HG03280 (cell line): ENCODE data around the gene MEIOB.
"Not testable (repeated sequence)": the region's sequence is repeated elsewhere in the genome, so short reads cannot be mapped to it uniquely, and the experiment has no call there.

Source experiments
- ATAC-seq: cut with Tn5 transposase; IDR thresholded peaks from one replicate; pipeline ENCODE4 v1.9.1; 2021; ENCODE audit warnings: mild to moderate bottlenecking, moderate library complexity; ENCODE audit not compliant: unreplicated experiment

The MEIOB gene

DNA sequence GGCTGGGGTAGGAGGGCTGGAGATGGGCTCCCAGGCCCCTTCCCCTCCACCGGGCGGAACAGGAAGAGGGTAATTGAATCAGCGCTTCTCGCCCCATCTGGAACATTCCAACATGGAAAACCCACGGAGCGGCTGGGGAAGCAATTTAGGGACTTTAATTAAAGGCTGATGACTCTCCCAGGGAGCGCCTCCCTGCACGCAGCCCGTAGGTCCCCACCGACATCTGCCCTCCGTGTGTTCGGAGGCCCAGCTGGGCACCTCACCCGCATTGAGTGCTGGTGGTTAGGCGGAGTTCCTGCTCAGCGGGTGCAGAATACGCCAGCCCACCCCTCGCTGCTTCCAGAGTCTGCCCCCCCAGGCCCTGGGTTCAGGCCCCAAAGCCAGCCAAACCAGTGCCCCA lies 36.2 kb upstream of the MEIOB start:
- no peak for ATAC-seq

DNA sequence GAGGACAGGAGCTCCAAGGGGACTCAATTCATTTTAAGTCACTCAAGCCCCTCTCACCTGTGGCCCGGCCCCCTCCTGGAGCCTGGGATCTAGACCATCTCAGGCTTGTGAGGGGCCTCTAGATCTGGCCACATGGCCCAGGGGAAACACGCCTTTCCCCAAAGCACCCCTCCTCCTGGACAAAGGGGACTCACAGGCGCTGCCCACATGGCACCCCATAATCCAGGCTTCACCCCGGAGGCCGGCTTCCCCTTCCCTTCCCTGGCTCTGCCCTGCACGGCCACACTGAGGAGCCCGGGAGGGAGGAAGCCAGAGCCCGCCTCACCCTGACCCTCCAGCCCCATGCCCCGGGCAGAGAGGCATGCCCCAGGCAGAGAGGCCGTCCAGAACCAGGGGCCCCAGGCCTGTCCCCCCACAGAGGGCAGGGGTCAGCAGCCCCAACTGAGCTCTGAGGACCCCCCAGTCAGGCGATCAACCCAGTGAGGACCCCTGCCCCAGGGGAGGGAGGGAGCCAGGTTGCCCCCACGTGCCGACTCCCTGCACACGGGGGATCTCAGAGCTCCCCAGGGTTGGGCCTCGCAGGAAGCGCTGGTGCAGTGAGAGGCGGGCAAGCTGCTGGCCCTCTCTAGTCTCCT lies 35.4 kb upstream of the MEIOB start:
- no peak for ATAC-seq

- ATAC-seq: no peak
Measured at GRCh38 chr16:1906846-1907165, 34.8 kb upstream of the MEIOB start.

- ATAC-seq: no peak
Measured at GRCh38 chr16:1906055-1906845, 34.3 kb upstream of the MEIOB start.

GRCh38 chr16:1903845-1904840 lies 32.2 kb upstream of the MEIOB start:
- ATAC-seq: no peak

GRCh38 chr16:1903220-1903574 lies 31.2 kb upstream of the MEIOB start:
- ATAC-seq: no peak

- ATAC-seq: no peak
Measured at GRCh38 chr16:1902547-1903219, 30.7 kb upstream of the MEIOB start.

- no peak for ATAC-seq
Measured at GRCh38 chr16:1900452-1900774, 28.4 kb upstream of the MEIOB start.

GRCh38 chr16:1899641-1900451 lies 27.9 kb upstream of the MEIOB start:
- no peak for ATAC-seq

DNA sequence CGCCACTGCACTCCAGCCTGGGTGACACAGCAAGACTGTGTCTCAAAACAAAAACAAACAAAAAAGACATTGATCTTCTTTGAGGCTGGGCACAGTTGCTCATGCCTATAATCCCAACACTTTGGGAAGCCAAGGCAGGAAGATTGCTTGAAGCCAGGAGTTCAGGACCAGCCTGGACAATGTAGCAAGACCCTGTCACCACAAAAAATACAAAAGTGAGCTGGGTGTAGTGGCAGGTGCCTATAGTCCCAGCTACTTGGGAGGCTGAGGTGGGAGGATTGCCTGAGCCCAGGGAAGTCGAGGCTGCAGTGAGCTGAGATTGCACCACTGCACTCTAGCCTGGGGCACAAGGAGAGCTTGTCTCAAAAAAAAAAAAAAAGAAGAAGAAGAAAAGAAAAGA lies 25.7 kb upstream of the MEIOB start:
- ATAC-seq: not testable (repeated sequence)

DNA sequence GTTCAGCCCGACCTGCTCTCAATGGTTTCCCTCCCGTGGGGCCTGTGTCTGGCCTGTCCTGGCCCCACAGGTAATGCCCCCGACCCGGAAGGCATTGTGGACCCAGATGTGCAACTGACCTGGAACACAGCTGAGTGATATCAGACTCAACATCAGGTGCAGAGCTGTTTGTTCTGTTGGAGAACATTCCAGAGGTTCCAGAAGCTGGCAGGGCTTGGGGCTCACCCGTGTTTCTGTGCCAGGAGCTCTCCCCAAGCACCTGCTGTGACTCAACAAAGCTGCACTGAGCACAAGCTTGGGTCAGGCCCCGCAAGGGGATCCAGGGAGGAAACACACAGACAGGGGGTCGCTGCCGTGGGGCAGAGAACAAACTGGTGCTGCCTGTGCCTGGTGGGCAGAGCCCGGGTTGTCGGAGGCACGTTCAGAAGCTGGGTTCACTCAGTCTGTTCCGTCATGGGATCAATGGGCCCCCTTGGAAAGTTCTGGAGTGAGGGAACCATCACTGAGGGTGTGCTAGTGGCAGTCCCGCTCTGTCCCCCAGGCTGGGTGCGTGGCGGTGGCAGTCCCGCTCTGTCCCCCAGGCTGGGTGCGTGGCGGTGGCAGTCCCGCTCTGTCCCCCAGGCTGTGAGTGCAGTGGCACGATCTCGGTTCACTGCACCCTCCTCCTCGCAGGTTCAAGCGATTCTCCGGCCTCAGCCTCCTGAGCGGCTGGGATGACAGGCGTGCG lies 24.1 kb upstream of the MEIOB start:
- ATAC-seq: no peak

DNA sequence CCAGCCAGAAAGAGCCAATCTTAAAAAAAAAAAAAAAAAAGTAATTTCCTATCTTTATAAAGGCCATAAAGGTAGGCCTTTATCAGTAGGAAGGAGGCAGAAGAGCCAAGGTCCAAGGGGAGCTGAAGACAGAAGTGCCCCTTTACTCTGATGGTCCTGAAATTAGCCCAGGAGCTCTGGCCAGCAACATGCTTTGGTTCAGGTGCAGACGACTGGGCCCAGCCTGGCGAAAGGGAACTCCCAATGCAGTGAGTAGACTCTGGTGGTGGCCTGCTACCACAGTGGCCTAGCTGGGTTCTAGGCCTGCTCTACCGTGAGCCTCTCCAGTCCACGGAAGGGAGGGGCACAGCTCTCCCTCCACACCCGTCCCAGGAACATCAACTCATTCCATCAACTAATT lies 23.1 kb upstream of the MEIOB start:
- no peak for ATAC-seq

GRCh38 chr16:1890708-1891050 lies 18.7 kb upstream of the MEIOB start:
- no peak for ATAC-seq

DNA sequence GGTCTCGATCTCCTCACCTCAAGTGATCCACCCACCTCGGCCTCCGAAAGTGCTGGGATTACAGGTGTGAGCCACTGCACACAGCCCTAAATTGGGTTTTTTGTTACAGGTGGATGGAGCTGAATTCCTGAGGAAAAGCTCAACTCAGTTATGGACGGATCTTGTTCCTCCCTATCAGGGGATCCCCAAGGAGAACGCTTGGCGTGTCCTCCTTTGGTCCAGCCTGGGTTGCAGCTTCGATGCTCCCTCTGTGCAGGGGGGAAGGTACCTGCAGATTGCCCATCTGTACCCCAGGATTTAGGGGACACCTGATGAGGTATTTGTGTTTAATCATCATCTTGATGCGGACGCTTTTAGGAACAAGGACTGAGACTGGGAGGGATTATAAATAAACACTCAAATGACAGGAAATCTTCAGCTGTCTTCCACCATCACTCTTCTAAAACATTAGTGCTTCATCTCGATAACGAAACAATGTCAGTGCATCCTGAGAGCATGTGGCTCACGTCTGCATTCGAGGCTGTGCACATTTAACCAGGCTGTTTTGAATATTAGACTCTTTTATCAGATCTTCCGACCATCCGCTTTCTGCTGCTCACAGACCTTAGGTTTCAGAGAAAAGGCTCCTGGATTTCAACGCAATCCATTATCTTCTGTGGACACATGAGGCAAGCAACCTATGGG lies 18.2 kb upstream of the MEIOB start:
- no peak for ATAC-seq

- no peak for ATAC-seq
Measured at GRCh38 chr16:1887711-1888354, 15.9 kb upstream of the MEIOB start.

- no peak for ATAC-seq
Measured at GRCh38 chr16:1884889-1885288, 12.9 kb upstream of the MEIOB start.

- ATAC-seq: no peak
Measured at GRCh38 chr16:1884155-1884760, 12.3 kb upstream of the MEIOB start.

DNA sequence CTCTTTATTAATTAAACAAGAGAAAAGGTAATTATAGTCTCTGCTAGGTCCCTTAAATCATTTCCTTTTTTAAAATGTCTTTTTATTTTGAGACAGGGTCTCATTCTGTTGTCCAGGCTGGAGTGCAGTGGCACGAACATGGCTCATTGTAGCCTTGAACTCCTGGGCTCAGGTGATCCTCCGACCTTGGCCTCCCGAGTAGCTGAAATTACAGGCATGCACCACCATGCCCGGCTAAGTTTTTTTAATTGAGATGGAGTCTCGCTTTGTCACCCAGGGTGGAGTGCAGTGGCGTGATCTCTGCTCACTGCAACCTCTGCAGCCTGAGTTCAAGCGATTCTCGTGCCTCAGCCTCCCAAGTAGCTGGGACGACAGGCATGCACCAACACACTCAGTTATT lies 9.2 kb upstream of the MEIOB start:
- ATAC-seq: not testable (repeated sequence)
